ENCODE results near the gene GPC6. TPM values are rescaled to one million over a fixed set of nuclear protein-coding genes. Genes with fewer than 3 reads are reported as not detected.

GPC6 gene
- total and polyA plus RNA-seq, 4 donors: 5.9 to 29.1 (median 18.2) TPM

- Histone ChIP-seq H3K9ac (ENCODE audit: low read depth in 1 of 2, low read length in 2 of 2) (no peak overlapping the region), H3K4me3 (ENCODE audit: low read depth in 1 of 3, low read length in 3 of 3) (no peak overlapping the region), H3K9me3 (ENCODE audit: control insufficient read depth in 4 of 4, low read length in 3 of 4) (no peaks in the 10 kb centered on the region), H3K36me3 (ENCODE audit: control insufficient read depth in 4 of 4, insufficient read depth in 3 of 4, low read depth in 1 of 4, low read length in 3 of 4) (no peaks in the 10 kb centered on the region), H3K27ac (ENCODE audit: low read depth in 1 of 2, low read length in 2 of 2) (no peak overlapping the region), H3K27me3 (ENCODE audit: control insufficient read depth in 4 of 4, insufficient read depth in 4 of 4, low read length in 3 of 4) (no peaks in the 10 kb centered on the region), H3K4me1 (ENCODE audit: control insufficient read depth in 4 of 4, insufficient read depth in 4 of 4, low read length in 3 of 4) (peaks cover 0 to 7% (median under 1%) of the 10 kb centered on the region in 4 donors)
- DNase-seq (ENCODE audit: low spot score): no peak
- TF ChIP-seq HNF4G (IDR thresholded peaks at IDR 0.05) (no peak), SP1 (IDR thresholded peaks at IDR 0.05) (no peak), HNF4A (conservative IDR thresholded peaks at IDR 0.05) (no peak), GABPA (IDR thresholded peaks at IDR 0.05 in 1 of 2, conservative IDR thresholded peaks at IDR 0.05 in 1 of 2) (no peak), FOXA2 (IDR thresholded peaks at IDR 0.05) (no peak), RXRA (IDR thresholded peaks at IDR 0.05) (no peak), YY1 (IDR thresholded peaks at IDR 0.05) (no peak), CTCF (IDR thresholded peaks at IDR 0.05; ENCODE audit: low read depth, low read length, missing input control) (no peak), RAD21 (IDR thresholded peaks at IDR 0.05) (no peak)
- TF ChIP-seq, protein P1, sequence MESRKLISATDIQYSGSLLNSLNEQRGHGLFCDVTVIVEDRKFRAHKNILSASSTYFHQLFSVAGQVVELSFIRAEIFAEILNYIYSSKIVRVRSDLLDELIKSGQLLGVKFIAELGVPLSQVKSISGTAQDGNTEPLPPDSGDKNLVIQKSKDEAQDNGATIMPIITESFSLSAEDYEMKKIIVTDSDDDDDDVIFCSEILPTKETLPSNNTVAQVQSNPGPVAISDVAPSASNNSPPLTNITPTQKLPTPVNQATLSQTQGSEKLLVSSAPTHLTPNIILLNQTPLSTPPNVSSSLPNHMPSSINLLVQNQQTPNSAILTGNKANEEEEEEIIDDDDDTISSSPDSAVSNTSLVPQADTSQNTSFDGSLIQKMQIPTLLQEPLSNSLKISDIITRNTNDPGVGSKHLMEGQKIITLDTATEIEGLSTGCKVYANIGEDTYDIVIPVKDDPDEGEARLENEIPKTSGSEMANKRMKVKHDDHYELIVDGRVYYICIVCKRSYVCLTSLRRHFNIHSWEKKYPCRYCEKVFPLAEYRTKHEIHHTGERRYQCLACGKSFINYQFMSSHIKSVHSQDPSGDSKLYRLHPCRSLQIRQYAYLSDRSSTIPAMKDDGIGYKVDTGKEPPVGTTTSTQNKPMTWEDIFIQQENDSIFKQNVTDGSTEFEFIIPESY (IDR thresholded peaks at IDR 0.05): no peak
- TF ChIP-seq, protein P2, sequence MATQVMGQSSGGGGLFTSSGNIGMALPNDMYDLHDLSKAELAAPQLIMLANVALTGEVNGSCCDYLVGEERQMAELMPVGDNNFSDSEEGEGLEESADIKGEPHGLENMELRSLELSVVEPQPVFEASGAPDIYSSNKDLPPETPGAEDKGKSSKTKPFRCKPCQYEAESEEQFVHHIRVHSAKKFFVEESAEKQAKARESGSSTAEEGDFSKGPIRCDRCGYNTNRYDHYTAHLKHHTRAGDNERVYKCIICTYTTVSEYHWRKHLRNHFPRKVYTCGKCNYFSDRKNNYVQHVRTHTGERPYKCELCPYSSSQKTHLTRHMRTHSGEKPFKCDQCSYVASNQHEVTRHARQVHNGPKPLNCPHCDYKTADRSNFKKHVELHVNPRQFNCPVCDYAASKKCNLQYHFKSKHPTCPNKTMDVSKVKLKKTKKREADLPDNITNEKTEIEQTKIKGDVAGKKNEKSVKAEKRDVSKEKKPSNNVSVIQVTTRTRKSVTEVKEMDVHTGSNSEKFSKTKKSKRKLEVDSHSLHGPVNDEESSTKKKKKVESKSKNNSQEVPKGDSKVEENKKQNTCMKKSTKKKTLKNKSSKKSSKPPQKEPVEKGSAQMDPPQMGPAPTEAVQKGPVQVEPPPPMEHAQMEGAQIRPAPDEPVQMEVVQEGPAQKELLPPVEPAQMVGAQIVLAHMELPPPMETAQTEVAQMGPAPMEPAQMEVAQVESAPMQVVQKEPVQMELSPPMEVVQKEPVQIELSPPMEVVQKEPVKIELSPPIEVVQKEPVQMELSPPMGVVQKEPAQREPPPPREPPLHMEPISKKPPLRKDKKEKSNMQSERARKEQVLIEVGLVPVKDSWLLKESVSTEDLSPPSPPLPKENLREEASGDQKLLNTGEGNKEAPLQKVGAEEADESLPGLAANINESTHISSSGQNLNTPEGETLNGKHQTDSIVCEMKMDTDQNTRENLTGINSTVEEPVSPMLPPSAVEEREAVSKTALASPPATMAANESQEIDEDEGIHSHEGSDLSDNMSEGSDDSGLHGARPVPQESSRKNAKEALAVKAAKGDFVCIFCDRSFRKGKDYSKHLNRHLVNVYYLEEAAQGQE (IDR thresholded peaks at IDR 0.05): no peak
- 96% methylated on average over 2 of the region's 2 CpGs for WGBS
Measured at GRCh38 chr13:94270556-94270955, 1043.9 kb downstream of the GPC6 start.

DNA sequence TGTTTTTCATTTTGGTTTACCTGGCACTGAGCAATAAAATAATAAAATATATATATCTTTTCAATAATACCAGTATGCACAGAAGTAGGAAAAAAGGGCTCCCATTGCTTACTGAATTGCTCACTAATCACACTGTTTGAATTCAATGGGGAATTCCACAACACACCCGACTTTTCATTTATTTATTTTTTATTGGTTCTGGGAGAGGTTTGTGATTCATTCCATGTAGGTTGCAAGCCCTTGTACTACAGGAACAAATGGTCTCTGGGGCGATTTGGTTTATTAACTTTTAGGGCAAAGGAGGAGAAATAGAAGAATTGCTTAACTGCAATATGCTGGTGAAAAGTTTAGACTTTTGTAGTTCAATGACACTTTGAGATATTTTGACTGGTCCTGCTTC lies 1045.4 kb downstream of the GPC6 start:
- Histone ChIP-seq H3K4me1 (ENCODE audit: control insufficient read depth in 4 of 4, insufficient read depth in 4 of 4, low read length in 3 of 4) (peaks cover 0 to 7% (median under 1%) of the 10 kb centered on the region in 4 donors), H3K36me3 (ENCODE audit: control insufficient read depth in 4 of 4, insufficient read depth in 3 of 4, low read depth in 1 of 4, low read length in 3 of 4) (no peaks in the 10 kb centered on the region), H3K4me3 (ENCODE audit: low read depth in 1 of 3, low read length in 3 of 3) (no peak overlapping the region), H3K9ac (ENCODE audit: low read depth in 1 of 2, low read length in 2 of 2) (no peak overlapping the region), H3K27me3 (ENCODE audit: control insufficient read depth in 4 of 4, insufficient read depth in 4 of 4, low read length in 3 of 4) (no peaks in the 10 kb centered on the region), H3K27ac (ENCODE audit: low read depth in 1 of 2, low read length in 2 of 2) (no peak overlapping the region), H3K9me3 (ENCODE audit: control insufficient read depth in 4 of 4, low read length in 3 of 4) (no peaks in the 10 kb centered on the region)
- no peak for DNase-seq (ENCODE audit: low spot score)
- WGBS: 59% methylated on average over 2 of the region's 2 CpGs
- TF ChIP-seq SP1 (IDR thresholded peaks at IDR 0.05) (no peak), HNF4G (IDR thresholded peaks at IDR 0.05) (no peak), TAF1 (conservative IDR thresholded peaks at IDR 0.05) (no peak), RXRA (IDR thresholded peaks at IDR 0.05) (no peak), NR2F2 (IDR thresholded peaks at IDR 0.05) (no peak), HNF4A (conservative IDR thresholded peaks at IDR 0.05) (no peak), FOXA2 (IDR thresholded peaks at IDR 0.05) (no peak), JUND (IDR thresholded peaks at IDR 0.05) (no peak), FOXA1 (IDR thresholded peaks at IDR 0.05) (no peak)

Data from liver (tissue), 9 donors.